HCT116 (cell line): ENCODE data around the gene PLAC9. TPM values are rescaled to one million over a fixed set of nuclear protein-coding genes. Genes with fewer than 3 reads are reported as not detected.

Experiments
- ATAC-seq: fragments of 200-7000 bp; cut with Tn5 transposase; 2 replicates; pipeline ENCODE4 v1.9.1; 2020; ENCODE audit warnings: mild to moderate bottlenecking, moderate library complexity
- BruUV-seq: library from RNA; stranded (reverse); fragments of 400-500 nt; replicated peaks from 2 replicates; lab custom pipeline; 2021; lab: Mats Ljungman, UMichigan
- CTCF ChIA-PET: fragments of 300-600 bp; sonication (Branson Sonifier 250); formaldehyde crosslinking; loops from one replicate; lab custom pipeline; 2021; ENCODE audit warnings: antibody characterized with exemption; lab: Charles Lee
- POLR2A ChIA-PET: fragments of 300-600, 350-600 bp; sonication (Branson Sonifier 250); formaldehyde crosslinking; loops from one replicate; lab custom pipeline; 2021; ENCODE audit warnings: antibody characterized with exemption; lab: Charles Lee
- RAD21 ChIA-PET, 2 experiments: fragments of 300-600 bp; sonication (Branson Sonifier 250); formaldehyde crosslinking; loops; one replicate each; lab custom pipeline; 2023; ENCODE audit warnings: low total read pairs in 2 of 2; ENCODE audit not compliant: uncharacterized antibody in 2 of 2, unreplicated experiment in 2 of 2, low non-redundant PET in 1 of 2; lab: Charles Lee
- DNase-seq: peaks from one replicate; pipeline ENCODE4 v3.0.0-alpha.2; 2010; ENCODE audit warnings: low read depth, low spot score
- H2AFZ ChIP-seq: fragments of 200-600 bp; shearing (Covaris generic), sonication (generic); 2 replicates; pipeline ENCODE4 v1.6.1; 2017; ENCODE audit warnings: low read depth, mixed run types, mixed read lengths, antibody characterized with exemption, low read length; ENCODE audit not compliant: poor library complexity, severe bottlenecking
- H3K27ac ChIP-seq: 2 replicates; pipeline ENCODE4 v1.5.1; 2012; ENCODE audit warnings: low read depth, low read length
- H3K27me3 ChIP-seq: fragments of 200-600 bp; sonication (generic); 2 replicates; pipeline ENCODE4 v1.6.1; 2016; ENCODE audit warnings: mixed run types, low read length, mixed read lengths; ENCODE audit not compliant: insufficient read depth
- H3K36me3 ChIP-seq, 2 experiments: fragments of 200-500 bp in 1 of 2; fragments of 200-600 bp in 1 of 2; sonication (Bioruptor generic) in 1 of 2; sonication (generic) in 1 of 2; 2 replicates each; pipeline versions ENCODE4 v1.5.1 to v1.6.1; 2014 to 2016; ENCODE audit warnings: low read length in 2 of 2, inconsistent platforms in 1 of 2, mixed read lengths in 1 of 2, mixed run types in 1 of 2; ENCODE audit not compliant: insufficient read depth in 2 of 2, control insufficient read depth in 1 of 2
- H3K4me1 ChIP-seq, 2 experiments: fragments of 200-600 bp in 1 of 2; sonication (generic) in 1 of 2; 2 replicates each; pipeline versions ENCODE4 v1.5.1 to v1.6.1; 2012 to 2017; ENCODE audit warnings: low read length in 2 of 2, inconsistent platforms in 1 of 2, mild to moderate bottlenecking in 1 of 2, mixed read lengths in 1 of 2, mixed run types in 1 of 2, moderate library complexity in 1 of 2; ENCODE audit not compliant: insufficient read depth in 2 of 2, control insufficient read depth in 1 of 2
- H3K4me2 ChIP-seq: fragments of 200-600 bp; sonication (generic); 2 replicates; pipeline ENCODE4 v1.6.1; 2017; ENCODE audit warnings: mixed run types, low read length, mixed read lengths
- H3K4me3 ChIP-seq, 2 experiments: fragments of 200-600 bp in 1 of 2; sonication (generic) in 1 of 2; replicated peaks in 1 of 2; 2 replicates each; pipeline ENCODE4 v1.5.1; 2011 to 2016; ENCODE audit warnings: low read length in 2 of 2, control low read depth in 1 of 2, low read depth in 1 of 2, mild to moderate bottlenecking in 1 of 2, mixed read lengths in 1 of 2, mixed run types in 1 of 2
- H3K79me2 ChIP-seq: fragments of 200-600 bp; sonication (generic); 2 replicates; pipeline ENCODE4 v1.6.1; 2017; ENCODE audit warnings: mild to moderate bottlenecking, mixed run types, low read length, moderate library complexity, mixed read lengths; ENCODE audit not compliant: insufficient read depth
- H3K9ac ChIP-seq: fragments of 200-600 bp; sonication (generic); 2 replicates; pipeline ENCODE4 v1.6.1; 2016; ENCODE audit warnings: low read length, mixed read lengths
- H3K9me2 ChIP-seq: fragments of 200-600 bp; sonication (generic), shearing (Covaris generic); 2 replicates; pipeline ENCODE4 v1.6.1; 2017; ENCODE audit warnings: mixed run types, mild to moderate bottlenecking, moderate library complexity; ENCODE audit not compliant: insufficient read depth
- H3K9me3 ChIP-seq, 2 experiments: fragments of 200-500 bp in 1 of 2; fragments of 200-600 bp in 1 of 2; sonication (Bioruptor generic) in 1 of 2; sonication (generic) in 1 of 2; 2 replicates each; pipeline ENCODE4 v1.6.1; 2014 to 2017; ENCODE audit warnings: low read length in 2 of 2, mixed read lengths in 2 of 2, inconsistent platforms in 1 of 2, low read depth in 1 of 2, mild to moderate bottlenecking in 1 of 2, mixed run types in 1 of 2, moderate library complexity in 1 of 2; ENCODE audit not compliant: control insufficient read depth in 1 of 2, insufficient read depth in 1 of 2
- H4K20me1 ChIP-seq: fragments of 200-600 bp; sonication (generic), shearing (Covaris generic); 2 replicates; pipeline ENCODE4 v1.6.1; 2017; ENCODE audit warnings: mixed run types, mild to moderate bottlenecking, moderate library complexity; ENCODE audit not compliant: insufficient read depth
- ATF3 ChIP-seq: IDR thresholded peaks from 2 replicates; pipeline ENCODE4 v1.6.1; 2012
- CBX3 ChIP-seq: IDR thresholded peaks from 2 replicates; pipeline ENCODE4 v1.6.1; 2012; ENCODE audit warnings: low read depth
- EGR1 ChIP-seq: IDR thresholded peaks from 2 replicates; pipeline ENCODE4 v1.6.1; 2012; ENCODE audit warnings: low read depth
- ELF1 ChIP-seq: IDR thresholded peaks from 2 replicates; pipeline ENCODE4 v1.6.1; 2012; ENCODE audit warnings: low read depth, borderline replicate concordance
- EZH2phosphoT487 ChIP-seq: fragments of 200-600 bp; IDR thresholded peaks from 2 replicates; pipeline ENCODE4 v1.6.1; 2018; ENCODE audit warnings: antibody characterized with exemption, borderline replicate concordance
- FOSL1 ChIP-seq: IDR thresholded peaks from 2 replicates; pipeline ENCODE4 v1.6.1; 2012; ENCODE audit warnings: low read depth
- MAX ChIP-seq: IDR thresholded peaks from 2 replicates; pipeline ENCODE4 v1.6.1; 2012
- POLR2A ChIP-seq: IDR thresholded peaks from 2 replicates; pipeline ENCODE4 v1.7.0; 2011; ENCODE audit warnings: borderline replicate concordance; ENCODE audit not compliant: insufficient read depth, insufficient read length; ENCODE audit errors: extremely low read depth
- REST ChIP-seq: IDR thresholded peaks from 2 replicates; pipeline ENCODE4 v1.6.1; 2012; ENCODE audit warnings: low read depth
- SP1 ChIP-seq: IDR thresholded peaks from 2 replicates; pipeline ENCODE4 v1.6.1; 2012; ENCODE audit warnings: low read depth
- TCF7L2 ChIP-seq: IDR thresholded peaks from 2 replicates; pipeline ENCODE4 v1.7.0; 2011; ENCODE audit warnings: borderline replicate concordance, inconsistent platforms; ENCODE audit not compliant: insufficient read depth, insufficient read length; ENCODE audit errors: extremely low read depth
- YY1 ChIP-seq: IDR thresholded peaks from 2 replicates; pipeline ENCODE4 v1.6.1; 2011; ENCODE audit warnings: low read length, low read depth, moderate library complexity, mild to moderate bottlenecking; ENCODE audit not compliant: insufficient replicate concordance; ENCODE audit errors: extremely low read depth
- ZBTB33 ChIP-seq: IDR thresholded peaks from 2 replicates; pipeline ENCODE4 v1.6.1; 2011; ENCODE audit warnings: mild to moderate bottlenecking, low read length, moderate library complexity; ENCODE audit not compliant: insufficient replicate concordance; ENCODE audit errors: extremely low read depth
- ZNF274 ChIP-seq: fragments of 200-500 bp; sonication (Bioruptor generic); IDR thresholded peaks from 2 replicates; pipeline ENCODE4 v1.6.1; 2014; ENCODE audit warnings: mild to moderate bottlenecking, low read depth, low read length, inconsistent platforms
- intact Hi-C: fragments of 100-400 bp; cut with micrococcal nuclease; formaldehyde crosslinking; loops from 2 replicates; pipeline ENCODE4 v1.10.0; 2022
- total RNA-seq: library from RNA; stranded (reverse); gene quantifications from one replicate; pipeline ENCODE4 v1.2.1, GENCODE V29; 2021; ENCODE audit not compliant: unreplicated experiment

PLAC9 gene
- total RNA-seq, 1 experiment from 2014 or later: not detected

- Histone ChIP-seq H4K20me1 (no peaks in the 10 kb centered on the region), H3K9me3 (peaks cover 12 to 15% of the 10 kb centered on the region in 2 experiments; a peak in 2 of 4 replicates), H3K27me3 (no peaks in the 10 kb centered on the region), H3K4me2 (no peak overlapping the region), H3K36me3 (no peaks in the 10 kb centered on the region), H3K9me2 (no peaks in the 10 kb centered on the region), H3K4me3 (no peak overlapping the region), H3K79me2 (no peaks in the 10 kb centered on the region), H2AFZ (no peak overlapping the region), H3K9ac (no peak overlapping the region), H3K27ac (no peak overlapping the region), H3K4me1 (no peaks in the 10 kb centered on the region)
- TF ChIP-seq YY1 (peak; percentile 6), ZNF274 (no peak), MAX (no peak), POLR2A (no peak), CBX3 (peak; percentile 63)
- intact Hi-C loops: no loop called here
- ChIA-PET CTCF (no interaction called here), POLR2A (no interaction called here), RAD21 (no interaction called here)
- BruUV-seq: no TSS peak
- no peak for ATAC-seq
- peak; percentile 4 for DNase-seq
Measured at GRCh38 chr10:80108576-80109239, 23.8 kb upstream of the PLAC9 start.

- no peaks in the 10 kb centered on the region for H3K79me2 ChIP-seq
- intact Hi-C loops: no loop called here
- H3K9me3 ChIP-seq: peaks cover 12 to 15% of the 10 kb centered on the region in 2 experiments; a peak in 2 of 4 replicates
- no peaks in the 10 kb centered on the region for H3K4me1 ChIP-seq
- CTCF ChIA-PET: no interaction called here
- H3K9me2 ChIP-seq: no peaks in the 10 kb centered on the region
- H3K9ac ChIP-seq: no peak overlapping the region
- ATAC-seq: no peak
- no peaks in the 10 kb centered on the region for H3K27me3 ChIP-seq
- H3K4me2 ChIP-seq: no peak overlapping the region
- H3K4me3 ChIP-seq: no peak overlapping the region
- no TSS peak for BruUV-seq
- POLR2A ChIA-PET: no interaction called here
- H4K20me1 ChIP-seq: no peaks in the 10 kb centered on the region
- H2AFZ ChIP-seq: no peak overlapping the region
- no peak for DNase-seq
- TF ChIP-seq ATF3 (no peak), EZH2phosphoT487 (no peak), REST (no peak), SP1 (no peak), CBX3 (no peak), POLR2A (no peak), EGR1 (no peak), ELF1 (no peak), ZBTB33 (no peak), FOSL1 (no peak), TCF7L2 (no peak)
- no peak overlapping the region for H3K27ac ChIP-seq
- RAD21 ChIA-PET: no interaction called here
- no peaks in the 10 kb centered on the region for H3K36me3 ChIP-seq
Measured at GRCh38 chr10:80110986-80111385, 21.5 kb upstream of the PLAC9 start.
